HepG2 (cell line): ENCODE data around the gene ZNF559. TPM values are rescaled to one million over a fixed set of nuclear protein-coding genes. Genes with fewer than 3 reads are reported as not detected.

Source experiments
- BORCS8-MEF2B ChIP-seq: sonication (generic); formaldehyde crosslinking; IDR thresholded peaks from 2 replicates; pipeline ENCODE4 v1.8.0; 2022; ENCODE audit warnings: mild to moderate bottlenecking, missing genetic modification reagents
- DMTF1 ChIP-seq: sonication (generic); formaldehyde crosslinking; IDR thresholded peaks from 2 replicates; pipeline ENCODE4 v1.4.0; 2020; ENCODE audit warnings: mild to moderate bottlenecking, missing genetic modification reagents
- HDAC6 ChIP-seq: fragments of 200-600 bp; sonication (generic); IDR thresholded peaks from 2 replicates; pipeline ENCODE4 v1.7.0; 2017; ENCODE audit warnings: mild to moderate bottlenecking, antibody characterized with exemption, low read length, low read depth
- MAF1 ChIP-seq: sonication (generic); formaldehyde crosslinking; IDR thresholded peaks from 2 replicates; pipeline ENCODE4 v1.5.0; 2020; ENCODE audit warnings: missing genetic modification reagents, borderline replicate concordance
- NFE2L2 ChIP-seq: fragments of 150-350 bp; IDR thresholded peaks from 2 replicates; pipeline ENCODE4 v1.6.1; 2014; ENCODE audit warnings: low read length
- NFIB ChIP-seq: sonication (generic); formaldehyde crosslinking; IDR thresholded peaks from 2 replicates; pipeline ENCODE4 v1.9.0; 2021; ENCODE audit warnings: missing genetic modification reagents, mild to moderate bottlenecking, borderline replicate concordance
- SIX4 ChIP-seq: sonication (generic); formaldehyde crosslinking; IDR thresholded peaks from 2 replicates; pipeline ENCODE4 v1.4.0; 2020; ENCODE audit warnings: missing genetic modification reagents
- SNAI1 ChIP-seq: sonication (generic); formaldehyde crosslinking; IDR thresholded peaks from 2 replicates; pipeline ENCODE4 v1.5.0; 2020; ENCODE audit warnings: mild to moderate bottlenecking, missing genetic modification reagents, borderline replicate concordance
- SUZ12 ChIP-seq: fragments of 150-350 bp; IDR thresholded peaks from 2 replicates; pipeline ENCODE4 v1.6.1; 2014; ENCODE audit warnings: low read depth, low read length
- TOPORS ChIP-seq: sonication (generic); formaldehyde crosslinking; IDR thresholded peaks from 2 replicates; pipeline ENCODE4 v1.8.0; 2023; ENCODE audit warnings: mild to moderate bottlenecking, missing genetic modification reagents
- YY1 ChIP-seq: IDR thresholded peaks from 2 replicates; pipeline ENCODE4 v1.6.1; 2011; ENCODE audit warnings: low read length, low read depth, moderate library complexity, mild to moderate bottlenecking; ENCODE audit not compliant: insufficient read depth, insufficient replicate concordance
- ZNF264 ChIP-seq: sonication (generic); formaldehyde crosslinking; IDR thresholded peaks from 2 replicates; pipeline ENCODE4 v1.4.0; 2020; ENCODE audit warnings: missing genetic modification reagents
- ZNF362 ChIP-seq: sonication (generic); formaldehyde crosslinking; IDR thresholded peaks from 2 replicates; pipeline ENCODE4 v1.4.0; 2020; ENCODE audit warnings: missing genetic modification reagents, mild to moderate bottlenecking, borderline replicate concordance
- ZNF431 ChIP-seq: sonication (generic); formaldehyde crosslinking; IDR thresholded peaks from 2 replicates; pipeline ENCODE4 v1.9.0; 2022; ENCODE audit warnings: missing genetic modification reagents, low read depth, mild to moderate bottlenecking, borderline replicate concordance
- ZNF552 ChIP-seq: sonication (generic); formaldehyde crosslinking; IDR thresholded peaks from 2 replicates; pipeline ENCODE4 v1.9.0; 2022; ENCODE audit warnings: missing genetic modification reagents, mild to moderate bottlenecking, borderline replicate concordance
- ZNF567 ChIP-seq: sonication (generic); formaldehyde crosslinking; IDR thresholded peaks from 2 replicates; pipeline ENCODE4 v1.8.1; 2023; ENCODE audit warnings: mild to moderate bottlenecking, missing genetic modification reagents, borderline replicate concordance
- ZNF746 ChIP-seq: sonication (generic); formaldehyde crosslinking; IDR thresholded peaks from 2 replicates; pipeline ENCODE4 v1.8.0; 2022; ENCODE audit warnings: mild to moderate bottlenecking, missing genetic modification reagents
- polyA plus RNA-seq, 8 experiments: library from polyadenylated mRNA; depleted of rRNA in 3 of 8; stranded (reverse) in 7 of 8; unstranded in 1 of 8; fragments of >200 nt; fragmentation: Illumina TruSeq in 4 of 8; extraction: Trizol in 4 of 8; gene quantifications; 2 replicates each; pipeline versions ENCODE4 v1.2.1 to v1.2.3, GENCODE V29; 2011 to 2016; ENCODE audit warnings: low read depth in 4 of 8, missing spikeins in 1 of 8, mixed read lengths in 1 of 8; ENCODE audit not compliant: insufficient read depth in 1 of 8
- total RNA-seq, 5 experiments: library from RNA; depleted of rRNA; stranded (reverse); fragments of >200 nt; fragmentation: Illumina TruSeq; extraction: Trizol; gene quantifications; 2 replicates each; pipeline ENCODE4 v1.2.3, GENCODE V29; 2016; ENCODE audit warnings: low read depth in 1 of 5
- TF ChIP-seq, protein P1 (sequence below): sonication (generic); formaldehyde crosslinking; IDR thresholded peaks from 2 replicates; pipeline ENCODE4 v1.8.0; 2022; ENCODE audit warnings: low read depth, missing genetic modification reagents
- TF ChIP-seq, protein P2 (sequence below), 2 experiments: fragments of 450-650 bp in 1 of 2; sonication (generic) in 1 of 2; formaldehyde crosslinking; IDR thresholded peaks; 2 replicates each; pipeline versions ENCODE4 v1.5.0 to v1.8.0; 2020 to 2022; ENCODE audit warnings: mild to moderate bottlenecking in 1 of 2, missing genetic modification reagents in 1 of 2
- TF ChIP-seq, protein P3 (sequence below): sonication (generic); formaldehyde crosslinking; IDR thresholded peaks from 2 replicates; pipeline ENCODE4 v1.4.0; 2020; ENCODE audit warnings: low read depth, mild to moderate bottlenecking, missing genetic modification reagents

ZNF559 gene
- total and polyA plus RNA-seq, 2 of the 13 experiments (the other 11 are each of a cell fraction or from before 2014, with no cell fraction given), result 6.3 to 9.8 TPM

DNA sequence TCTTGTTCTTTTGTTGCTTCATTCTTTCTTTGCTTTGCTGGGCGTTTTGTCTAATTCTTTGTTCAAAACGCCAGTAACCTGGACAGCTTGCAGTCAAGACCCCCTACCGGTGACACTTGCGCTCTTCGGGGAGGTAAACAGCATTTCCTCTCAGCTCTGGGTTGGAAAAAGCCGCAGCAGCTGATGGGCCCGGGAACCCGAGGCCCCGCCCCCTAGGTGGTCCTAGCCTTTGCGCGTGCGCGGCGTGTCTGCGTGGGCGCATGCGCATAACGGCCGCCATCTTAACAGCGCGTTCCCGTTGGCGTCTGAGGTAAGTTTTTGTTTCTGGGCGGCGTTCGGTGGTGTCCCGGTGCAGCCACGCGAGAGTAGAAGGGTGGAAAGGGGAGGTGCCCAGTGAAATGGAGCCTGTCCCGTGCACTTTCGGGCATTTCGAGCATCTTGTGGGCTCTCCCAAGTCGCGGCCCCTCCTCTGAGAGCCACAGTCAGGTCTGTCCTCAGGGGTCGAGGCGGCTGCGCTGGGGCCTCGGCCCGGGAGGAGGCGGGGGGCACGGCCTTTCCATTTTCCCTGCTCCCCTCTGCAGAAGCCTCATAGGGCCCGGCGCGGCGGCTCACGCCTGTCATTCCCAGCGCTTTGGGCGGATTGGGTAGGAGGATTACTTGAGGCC lies at the start of gene ZNF559 (continued):
- TF ChIP-seq SNAI1 (no peak), BORCS8-MEF2B (CRISPR knock-in tag) (no peak), DMTF1 (CRISPR knock-in tag) (no peak), SUZ12 (no peak), NFIB (CRISPR knock-in tag) (no peak), ZNF264 (CRISPR knock-in tag) (no peak), ZNF431 (CRISPR knock-in tag) (no peak), ZNF746 (CRISPR knock-in tag) (no peak), TOPORS (peak; percentile 48; the same call in 1 of the 2 replicates), YY1 (peak; percentile 86), SIX4 (no peak), ZNF552 (no peak), NFE2L2 (no peak), ZNF362 (CRISPR knock-in tag) (no peak), ZNF567 (CRISPR knock-in tag) (no peak), HDAC6 (no peak), MAF1 (CRISPR knock-in tag) (no peak)
- TF ChIP-seq, protein P1, sequence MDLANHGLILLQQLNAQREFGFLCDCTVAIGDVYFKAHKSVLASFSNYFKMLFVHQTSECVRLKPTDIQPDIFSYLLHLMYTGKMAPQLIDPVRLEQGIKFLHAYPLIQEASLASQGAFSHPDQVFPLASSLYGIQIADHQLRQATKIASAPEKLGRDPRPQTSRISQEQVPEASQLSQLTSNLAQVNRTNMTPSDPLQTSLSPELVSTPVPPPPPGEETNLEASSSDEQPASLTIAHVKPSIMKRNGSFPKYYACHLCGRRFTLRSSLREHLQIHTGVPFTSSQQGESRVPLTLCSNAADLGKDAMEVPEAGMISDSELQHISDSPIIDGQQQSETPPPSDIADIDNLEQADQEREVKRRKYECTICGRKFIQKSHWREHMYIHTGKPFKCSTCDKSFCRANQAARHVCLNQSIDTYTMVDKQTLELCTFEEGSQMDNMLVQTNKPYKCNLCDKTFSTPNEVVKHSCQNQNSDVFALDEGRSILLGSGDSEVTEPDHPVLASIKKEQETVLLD, result no peak
- TF ChIP-seq, protein P2, sequence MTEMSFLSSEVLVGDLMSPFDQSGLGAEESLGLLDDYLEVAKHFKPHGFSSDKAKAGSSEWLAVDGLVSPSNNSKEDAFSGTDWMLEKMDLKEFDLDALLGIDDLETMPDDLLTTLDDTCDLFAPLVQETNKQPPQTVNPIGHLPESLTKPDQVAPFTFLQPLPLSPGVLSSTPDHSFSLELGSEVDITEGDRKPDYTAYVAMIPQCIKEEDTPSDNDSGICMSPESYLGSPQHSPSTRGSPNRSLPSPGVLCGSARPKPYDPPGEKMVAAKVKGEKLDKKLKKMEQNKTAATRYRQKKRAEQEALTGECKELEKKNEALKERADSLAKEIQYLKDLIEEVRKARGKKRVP (CRISPR knock-in tag; IDR thresholded peaks at IDR 0.05), result no peak
- TF ChIP-seq, protein P3, sequence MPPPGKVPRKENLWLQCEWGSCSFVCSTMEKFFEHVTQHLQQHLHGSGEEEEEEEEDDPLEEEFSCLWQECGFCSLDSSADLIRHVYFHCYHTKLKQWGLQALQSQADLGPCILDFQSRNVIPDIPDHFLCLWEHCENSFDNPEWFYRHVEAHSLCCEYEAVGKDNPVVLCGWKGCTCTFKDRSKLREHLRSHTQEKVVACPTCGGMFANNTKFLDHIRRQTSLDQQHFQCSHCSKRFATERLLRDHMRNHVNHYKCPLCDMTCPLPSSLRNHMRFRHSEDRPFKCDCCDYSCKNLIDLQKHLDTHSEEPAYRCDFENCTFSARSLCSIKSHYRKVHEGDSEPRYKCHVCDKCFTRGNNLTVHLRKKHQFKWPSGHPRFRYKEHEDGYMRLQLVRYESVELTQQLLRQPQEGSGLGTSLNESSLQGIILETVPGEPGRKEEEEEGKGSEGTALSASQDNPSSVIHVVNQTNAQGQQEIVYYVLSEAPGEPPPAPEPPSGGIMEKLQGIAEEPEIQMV (CRISPR knock-in tag), result no peak
